HL-60 (cell line): ENCODE measurements around the gene KRTCAP3.

Experiments
- DNase-seq, 2 experiments: peaks; one replicate each; pipeline ENCODE4 v3.0.0-alpha.2; 2010 to 2020; ENCODE audit warnings: low read depth in 1 of 2, low spot score in 1 of 2
- H3K27ac ChIP-seq: fragments of 250-450 bp; sonication (Bioruptor Pico); replicated peaks from 2 replicates; pipeline ENCODE4 v1.5.1; 2020; ENCODE audit warnings: mild to moderate bottlenecking, moderate library complexity
- H3K27me3 ChIP-seq: fragments of 250-450 bp; sonication (Bioruptor Pico); 2 replicates; pipeline ENCODE4 v1.5.1; 2021; ENCODE audit warnings: mild to moderate bottlenecking, moderate library complexity; ENCODE audit not compliant: insufficient read depth, poor library complexity, severe bottlenecking
- H3K4me3 ChIP-seq: replicated peaks from 2 replicates; pipeline ENCODE4 v1.5.1; 2011; ENCODE audit warnings: mild to moderate bottlenecking, control low read depth, low read length; ENCODE audit not compliant: insufficient read depth
- GABPA ChIP-seq: IDR thresholded peaks from 2 replicates; pipeline ENCODE4 v1.6.1; 2012; ENCODE audit warnings: low read depth
- POLR2AphosphoS5 ChIP-seq: IDR thresholded peaks from 2 replicates; pipeline ENCODE4 v1.6.1; 2012; ENCODE audit warnings: low read depth
- REST ChIP-seq: IDR thresholded peaks from 2 replicates; pipeline ENCODE4 v1.6.1; 2012; ENCODE audit warnings: low read depth; ENCODE audit not compliant: insufficient replicate concordance
- SPI1 ChIP-seq: IDR thresholded peaks from 2 replicates; pipeline ENCODE4 v1.6.1; 2012; ENCODE audit warnings: low read depth, mild to moderate bottlenecking, borderline replicate concordance
- TF ChIP-seq, protein P1 (sequence below): IDR thresholded peaks from one replicate; pipeline ENCODE4 v1.5.1; 2011; ENCODE audit warnings: low read length, control low read depth, inconsistent platforms; ENCODE audit not compliant: insufficient read depth

Gene KRTCAP3

DNA sequence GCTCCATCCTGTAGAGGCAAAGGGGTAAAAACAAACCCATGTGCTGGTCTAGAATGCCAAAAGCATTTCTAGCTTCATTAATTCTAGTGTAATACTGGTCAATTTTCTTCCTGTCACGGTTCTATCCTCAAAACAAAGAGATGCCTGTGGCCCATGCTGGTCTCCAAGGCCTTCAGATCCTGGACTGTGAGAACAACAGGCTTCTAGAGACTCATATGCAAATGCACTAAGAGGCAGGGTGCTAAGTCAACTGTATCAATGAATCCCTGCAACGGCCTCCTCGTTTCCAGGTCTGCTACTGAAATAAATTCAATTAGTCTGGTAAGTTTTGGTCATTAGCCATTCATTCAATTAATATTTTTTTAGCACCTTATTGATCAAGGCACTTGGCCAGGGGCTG is 43.3 kb downstream of the KRTCAP3 start:
- no peak for TF ChIP-seq GABPA
- TF ChIP-seq, protein P1, sequence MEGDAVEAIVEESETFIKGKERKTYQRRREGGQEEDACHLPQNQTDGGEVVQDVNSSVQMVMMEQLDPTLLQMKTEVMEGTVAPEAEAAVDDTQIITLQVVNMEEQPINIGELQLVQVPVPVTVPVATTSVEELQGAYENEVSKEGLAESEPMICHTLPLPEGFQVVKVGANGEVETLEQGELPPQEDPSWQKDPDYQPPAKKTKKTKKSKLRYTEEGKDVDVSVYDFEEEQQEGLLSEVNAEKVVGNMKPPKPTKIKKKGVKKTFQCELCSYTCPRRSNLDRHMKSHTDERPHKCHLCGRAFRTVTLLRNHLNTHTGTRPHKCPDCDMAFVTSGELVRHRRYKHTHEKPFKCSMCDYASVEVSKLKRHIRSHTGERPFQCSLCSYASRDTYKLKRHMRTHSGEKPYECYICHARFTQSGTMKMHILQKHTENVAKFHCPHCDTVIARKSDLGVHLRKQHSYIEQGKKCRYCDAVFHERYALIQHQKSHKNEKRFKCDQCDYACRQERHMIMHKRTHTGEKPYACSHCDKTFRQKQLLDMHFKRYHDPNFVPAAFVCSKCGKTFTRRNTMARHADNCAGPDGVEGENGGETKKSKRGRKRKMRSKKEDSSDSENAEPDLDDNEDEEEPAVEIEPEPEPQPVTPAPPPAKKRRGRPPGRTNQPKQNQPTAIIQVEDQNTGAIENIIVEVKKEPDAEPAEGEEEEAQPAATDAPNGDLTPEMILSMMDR, result no peak
- no peak for TF ChIP-seq REST
- TF ChIP-seq POLR2AphosphoS5, result no peak
- TF ChIP-seq SPI1, result no peak
- Histone ChIP-seq H3K27me3 (no peaks in the 10 kb centered on the region), H3K4me3 (no peak overlapping the region), H3K27ac (no peak overlapping the region)
- DNase-seq, result no peak

- Histone ChIP-seq H3K27me3 (peaks cover 2% of the 10 kb centered on the region), H3K4me3 (peak overlapping the region; percentile 87), H3K27ac (peak overlapping the region; percentile 64)
- TF ChIP-seq POLR2AphosphoS5 (no peak), GABPA (no peak)
- TF ChIP-seq, protein P1, result no peak
- DNase-seq, result no peak
Observed at GRCh38 chr2:27489118-27489497, 46.9 kb downstream of the KRTCAP3 start.

DNA sequence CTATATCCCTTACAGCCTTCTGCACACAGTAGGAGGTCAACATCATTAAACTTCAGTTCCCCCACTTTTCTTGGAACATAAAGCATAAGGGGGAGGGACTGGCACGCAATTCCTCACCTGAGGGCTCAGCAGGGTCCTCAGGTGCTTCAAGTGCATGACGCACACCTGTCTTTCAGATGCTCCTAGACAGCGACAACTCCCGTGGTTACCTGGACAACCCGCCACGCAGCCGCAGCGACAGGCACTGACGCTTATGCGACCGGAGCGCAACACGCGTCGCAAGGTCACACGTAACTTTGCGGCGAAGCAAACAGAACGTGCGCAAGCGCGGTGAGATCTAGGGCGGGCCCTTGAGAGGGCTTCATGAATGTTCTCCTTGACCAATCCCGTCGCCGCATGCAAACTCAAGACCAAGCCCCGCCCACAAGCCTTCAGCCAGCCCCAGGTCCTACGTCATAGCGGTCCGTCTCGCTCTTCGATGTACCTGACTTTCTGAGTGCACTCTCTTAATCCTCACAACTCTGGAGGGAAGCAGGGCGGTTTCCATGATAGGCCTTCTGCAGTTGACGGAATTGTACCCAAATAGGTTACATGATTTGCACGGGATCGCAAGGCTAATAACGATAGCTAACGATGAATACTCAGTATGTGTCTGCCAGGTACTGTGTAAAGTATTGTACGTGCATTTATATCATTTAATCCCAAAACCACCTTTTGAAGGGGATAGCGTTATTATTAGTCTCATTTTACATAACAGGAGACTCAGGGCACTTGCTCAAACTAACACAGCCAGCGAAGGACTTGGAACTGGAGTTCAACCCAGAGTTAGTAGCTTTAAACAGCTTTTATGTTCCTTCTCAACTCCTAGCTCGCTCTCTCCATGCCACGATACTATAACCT is 47.6 kb downstream of the KRTCAP3 start, which contains the start of gene IFT172:
Gene IFT172, minus strand, starts transcription at position 246 of the 900 bp plus-strand sequence. Its CDS starts 90 bp downstream, at position 156.
- Histone ChIP-seq H3K4me3 (peak within 1 kb of the TSS; percentile 87), H3K27me3 (peaks cover 8% of the 10 kb centered on the region)
- TF ChIP-seq REST (no peak), POLR2AphosphoS5 (peak; percentile 78)

DNA sequence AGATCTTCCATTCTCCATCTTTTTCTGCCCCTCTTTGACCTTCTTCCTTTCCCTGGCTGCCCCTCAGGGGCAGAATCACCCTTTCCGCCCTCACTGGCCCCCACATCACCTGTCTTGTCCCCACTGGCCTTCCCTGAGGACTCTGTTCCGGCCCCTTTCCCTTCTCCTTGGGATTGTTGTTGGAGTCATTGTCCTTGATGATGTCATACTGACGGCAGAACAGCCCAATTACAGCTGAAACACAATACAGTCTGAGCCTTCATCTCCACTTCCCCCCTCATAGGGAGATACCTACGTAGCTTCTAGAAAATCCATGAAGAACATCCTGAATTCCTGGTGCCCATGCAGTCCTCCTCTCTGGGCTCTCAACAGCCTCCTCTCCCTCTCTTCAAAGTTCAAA is 50.4 kb downstream of the KRTCAP3 start:
- Histone ChIP-seq H3K27me3 (peaks cover 20% of the 10 kb centered on the region), H3K4me3 (no peak overlapping the region), H3K27ac (no peak overlapping the region)
- TF ChIP-seq, protein P1, result no peak
- no peak for TF ChIP-seq GABPA
- TF ChIP-seq POLR2AphosphoS5, result no peak
- no peak for TF ChIP-seq REST
- no peak for TF ChIP-seq SPI1
- no peak for DNase-seq

More for the DNA sequence above, 47.6 kb downstream of the KRTCAP3 start, which contains the start of gene IFT172:
- H3K27ac ChIP-seq, result peak within 1 kb of the TSS; percentile 64
- peak; percentile 100 for DNase-seq
